GM10248 (cell line): ENCODE data around the gene ACVRL1.

Experiments used
- CTCF ChIA-PET: fragments of 300-600 bp; sonication (Branson Sonifier 250); formaldehyde crosslinking; extraction: SDS; loops from one replicate; lab custom pipeline; 2021; ENCODE audit warnings: antibody characterized with exemption; lab: Yijun Ruan, JAX
- POLR2A ChIA-PET: fragments of 350-650 bp; sonication (Branson Sonifier 250); formaldehyde crosslinking; extraction: SDS; loops from one replicate; lab custom pipeline; 2020; ENCODE audit warnings: antibody characterized with exemption; lab: Yijun Ruan, JAX
- DNase-seq: peaks from one replicate; pipeline ENCODE4 v3.0.0; 2012; ENCODE audit errors: extremely low spot score
- CTCF ChIP-seq: IDR thresholded peaks from 2 replicates; pipeline ENCODE4 v1.5.1; 2012; ENCODE audit warnings: mild to moderate bottlenecking, low read depth; ENCODE audit errors: extremely low read depth, missing control alignments, control extremely low read depth

The ACVRL1 gene

GRCh38 chr12:51962737-51963136 lies 55.4 kb downstream of the ACVRL1 start:
- TF ChIP-seq CTCF: no peak
- CTCF ChIA-PET: interaction anchor here (1.1 to 1.8 kb wide), 5 partner anchors 8 to 921 kb away, joined by 3 to 6 read pairs (median 4); no protein-coding TSS in a partner anchor
- no peak for DNase-seq
- POLR2A ChIA-PET: no interaction called here

GRCh38 chr12:51963477-51963876 lies 56.2 kb downstream of the ACVRL1 start:
- no peak for TF ChIP-seq CTCF
- no peak for DNase-seq
- CTCF ChIA-PET: no interaction called here
- POLR2A ChIA-PET: no interaction called here

- POLR2A ChIA-PET: no interaction called here
- TF ChIP-seq CTCF: no peak
- CTCF ChIA-PET: interaction anchor here (1.1 to 3.1 kb wide), 4 partner anchors 12 to 155 kb away, joined by 3 to 25 read pairs (median 8); no protein-coding TSS in a partner anchor
- no peak for DNase-seq
Observed at GRCh38 chr12:51969643-51970042, 62.3 kb downstream of the ACVRL1 start.

- CTCF ChIA-PET: interaction anchor here (0.6 to 3.1 kb wide), 15 partner anchors 9 to 153 kb away, joined by 3 to 25 read pairs (median 3); partner anchors contain the start of gene ATG101
- DNase-seq: peak; percentile 71
- POLR2A ChIA-PET: no interaction called here
- peak; percentile 62 for TF ChIP-seq CTCF
Observed at GRCh38 chr12:51970904-51971646, 63.8 kb downstream of the ACVRL1 start.

- POLR2A ChIA-PET: no interaction called here
- no peak for TF ChIP-seq CTCF
- no peak for DNase-seq
- CTCF ChIA-PET: interaction anchor here (0.9 to 3.1 kb wide), 6 partner anchors 10 to 51 kb away, joined by 3 to 25 read pairs (median 6); no protein-coding TSS in a partner anchor
Observed at GRCh38 chr12:51971679-51972421, 64.5 kb downstream of the ACVRL1 start.

GRCh38 chr12:51972422-51972812 lies 65.1 kb downstream of the ACVRL1 start:
- ChIA-PET POLR2A (no interaction called here), CTCF (interaction anchor here (0.9 to 3.1 kb wide), 4 partner anchors 9 to 51 kb away, joined by 3 to 25 read pairs (median 6); no protein-coding TSS in a partner anchor)
- TF ChIP-seq CTCF: no peak
- DNase-seq: no peak
